SK-N-SH (cell line): ENCODE data around the gene PHF1.

ENCODE experiments used
- CTCF ChIP-seq: fragments of 200-600 bp; sonication (generic); IDR thresholded peaks from 2 replicates; pipeline ENCODE4 v1.6.1; 2017; ENCODE audit warnings: antibody characterized with exemption, mild to moderate bottlenecking, moderate library complexity
- ELF1 ChIP-seq: IDR thresholded peaks from 2 replicates; pipeline ENCODE4 v1.4.0; 2012
- EP300 ChIP-seq, 2 experiments: IDR thresholded peaks; 2 replicates each; pipeline versions ENCODE4 v1.4.0 to v1.6.1; 2012; ENCODE audit warnings: borderline replicate concordance in 1 of 2, low read depth in 1 of 2, low read length in 1 of 2
- FOXM1 ChIP-seq: IDR thresholded peaks from 2 replicates; pipeline ENCODE4 v1.4.0; 2012; ENCODE audit warnings: low read depth, mild to moderate bottlenecking
- JUND ChIP-seq: IDR thresholded peaks from 2 replicates; pipeline ENCODE4 v1.4.0; 2012
- MXI1 ChIP-seq: IDR thresholded peaks from 2 replicates; pipeline ENCODE4 v1.6.1; 2012; ENCODE audit warnings: mild to moderate bottlenecking, low read depth, low read length, improper control_type of control experiment
- POLR2AphosphoS5 ChIP-seq: IDR thresholded peaks from 2 replicates; pipeline ENCODE4 v1.6.1; 2012; ENCODE audit warnings: low read depth, low read length
- RAD21 ChIP-seq: IDR thresholded peaks from 2 replicates; pipeline ENCODE4 v1.6.1; 2012; ENCODE audit warnings: mild to moderate bottlenecking, low read length
- RCOR1 ChIP-seq: fragments of 150-350 bp; IDR thresholded peaks from 2 replicates; pipeline ENCODE4 v1.6.1; 2017; ENCODE audit warnings: antibody characterized with exemption, low read length
- RXRA ChIP-seq: IDR thresholded peaks from 2 replicates; pipeline ENCODE4 v1.4.0; 2012; ENCODE audit warnings: low read depth, mild to moderate bottlenecking, borderline replicate concordance
- TCF12 ChIP-seq: IDR thresholded peaks from 2 replicates; pipeline ENCODE4 v1.4.0; 2012
- TEAD4 ChIP-seq: IDR thresholded peaks from 2 replicates; pipeline ENCODE4 v1.4.0; 2012; ENCODE audit warnings: mild to moderate bottlenecking, borderline replicate concordance; ENCODE audit not compliant: insufficient read depth
- YY1 ChIP-seq: IDR thresholded peaks from 2 replicates; pipeline ENCODE4 v1.4.0; 2012; ENCODE audit warnings: low read depth, mild to moderate bottlenecking

GRCh38 chr6:33413241-33414120 lies 2.7 kb downstream of the PHF1 start:
- TF ChIP-seq CTCF: no peak
- no peak for TF ChIP-seq RXRA
- no peak for TF ChIP-seq TEAD4
- no peak for TF ChIP-seq EP300 (IDR thresholded peaks at IDR 0.05; ENCODE audit: borderline replicate concordance in 1 of 2, low read depth in 1 of 2, low read length in 1 of 2)
- TF ChIP-seq RAD21: no peak
- no peak for TF ChIP-seq POLR2AphosphoS5
- no peak for TF ChIP-seq ELF1
- TF ChIP-seq TCF12: no peak
- TF ChIP-seq FOXM1: no peak
- no peak for TF ChIP-seq RCOR1
- no peak for TF ChIP-seq MXI1
- no peak for TF ChIP-seq JUND
- TF ChIP-seq YY1: no peak
